ENCODE measurements around the gene IQCM.

DNA sequence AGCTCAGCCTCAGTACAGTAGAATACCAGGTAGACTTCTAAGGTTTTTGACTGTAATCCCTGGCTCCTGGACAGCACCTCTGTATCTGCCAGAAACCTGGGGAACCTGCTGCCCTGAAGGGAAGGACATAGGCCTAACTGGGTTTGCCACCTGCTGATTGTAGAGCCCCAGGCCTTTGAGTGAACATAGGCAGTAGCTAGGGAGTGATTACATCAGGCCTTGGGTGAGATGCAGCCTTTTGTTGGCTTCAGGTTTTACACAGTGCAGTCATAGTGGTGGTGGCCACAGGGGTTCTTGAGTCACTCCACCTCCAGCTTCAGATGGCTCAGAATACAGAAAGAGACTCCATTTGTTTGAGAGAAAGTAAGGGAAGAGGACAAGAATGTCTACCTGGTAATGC lies 19.3 kb downstream of the IQCM start:
- TF ChIP-seq, protein P1, sequence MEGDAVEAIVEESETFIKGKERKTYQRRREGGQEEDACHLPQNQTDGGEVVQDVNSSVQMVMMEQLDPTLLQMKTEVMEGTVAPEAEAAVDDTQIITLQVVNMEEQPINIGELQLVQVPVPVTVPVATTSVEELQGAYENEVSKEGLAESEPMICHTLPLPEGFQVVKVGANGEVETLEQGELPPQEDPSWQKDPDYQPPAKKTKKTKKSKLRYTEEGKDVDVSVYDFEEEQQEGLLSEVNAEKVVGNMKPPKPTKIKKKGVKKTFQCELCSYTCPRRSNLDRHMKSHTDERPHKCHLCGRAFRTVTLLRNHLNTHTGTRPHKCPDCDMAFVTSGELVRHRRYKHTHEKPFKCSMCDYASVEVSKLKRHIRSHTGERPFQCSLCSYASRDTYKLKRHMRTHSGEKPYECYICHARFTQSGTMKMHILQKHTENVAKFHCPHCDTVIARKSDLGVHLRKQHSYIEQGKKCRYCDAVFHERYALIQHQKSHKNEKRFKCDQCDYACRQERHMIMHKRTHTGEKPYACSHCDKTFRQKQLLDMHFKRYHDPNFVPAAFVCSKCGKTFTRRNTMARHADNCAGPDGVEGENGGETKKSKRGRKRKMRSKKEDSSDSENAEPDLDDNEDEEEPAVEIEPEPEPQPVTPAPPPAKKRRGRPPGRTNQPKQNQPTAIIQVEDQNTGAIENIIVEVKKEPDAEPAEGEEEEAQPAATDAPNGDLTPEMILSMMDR (conservative IDR thresholded peaks at IDR 0.05; ENCODE audit: low read length) = no peak
- no peak for TF ChIP-seq EZH2phosphoT487 (IDR thresholded peaks at IDR 0.05; ENCODE audit: borderline replicate concordance)

All from Loucy (cell line).